ENCODE results near the gene SNAPC5.

GRCh38 chr15:66535056-66535455 lies 37.5 kb upstream of the SNAPC5 start:
- TF ChIP-seq POLR2A (IDR thresholded peaks at IDR 0.05) (no peak), EP300 (IDR thresholded peaks at IDR 0.05; ENCODE audit: low read depth) (no peak), POLR2AphosphoS5 (IDR thresholded peaks at IDR 0.05) (no peak)
- TF ChIP-seq, protein P1, sequence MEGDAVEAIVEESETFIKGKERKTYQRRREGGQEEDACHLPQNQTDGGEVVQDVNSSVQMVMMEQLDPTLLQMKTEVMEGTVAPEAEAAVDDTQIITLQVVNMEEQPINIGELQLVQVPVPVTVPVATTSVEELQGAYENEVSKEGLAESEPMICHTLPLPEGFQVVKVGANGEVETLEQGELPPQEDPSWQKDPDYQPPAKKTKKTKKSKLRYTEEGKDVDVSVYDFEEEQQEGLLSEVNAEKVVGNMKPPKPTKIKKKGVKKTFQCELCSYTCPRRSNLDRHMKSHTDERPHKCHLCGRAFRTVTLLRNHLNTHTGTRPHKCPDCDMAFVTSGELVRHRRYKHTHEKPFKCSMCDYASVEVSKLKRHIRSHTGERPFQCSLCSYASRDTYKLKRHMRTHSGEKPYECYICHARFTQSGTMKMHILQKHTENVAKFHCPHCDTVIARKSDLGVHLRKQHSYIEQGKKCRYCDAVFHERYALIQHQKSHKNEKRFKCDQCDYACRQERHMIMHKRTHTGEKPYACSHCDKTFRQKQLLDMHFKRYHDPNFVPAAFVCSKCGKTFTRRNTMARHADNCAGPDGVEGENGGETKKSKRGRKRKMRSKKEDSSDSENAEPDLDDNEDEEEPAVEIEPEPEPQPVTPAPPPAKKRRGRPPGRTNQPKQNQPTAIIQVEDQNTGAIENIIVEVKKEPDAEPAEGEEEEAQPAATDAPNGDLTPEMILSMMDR (IDR thresholded peaks at IDR 0.05): no peak
